Measurements from ENCODE around the gene CSNK1A1. TPM values are rescaled to one million over a fixed set of nuclear protein-coding genes. Genes with fewer than 3 reads are reported as not detected.

Gene CSNK1A1
- polyA plus RNA-seq, 1 donor from 2014 or later = 217 TPM

GRCh38 chr5:149459891-149460290 lies 91.3 kb downstream of the CSNK1A1 start:
- TF ChIP-seq TAF1 (IDR thresholded peaks at IDR 0.05; ENCODE audit: low read depth) = no peak
- no peak for TF ChIP-seq CTCF (IDR thresholded peaks at IDR 0.05; ENCODE audit: poor library complexity, severe bottlenecking)
- TF ChIP-seq EZH2 (IDR thresholded peaks at IDR 0.05; ENCODE audit: borderline replicate concordance, insufficient read depth, low read length, poor library complexity, severe bottlenecking) = no peak
- no peak for TF ChIP-seq RAD21 (conservative IDR thresholded peaks at IDR 0.05)
- TF ChIP-seq MXI1 (conservative IDR thresholded peaks at IDR 0.05; ENCODE audit: poor library complexity, severe bottlenecking) = no peak
- TF ChIP-seq POLR2AphosphoS5 (IDR thresholded peaks at IDR 0.05) = no peak
- TF ChIP-seq SMC3 (conservative IDR thresholded peaks at IDR 0.05; ENCODE audit: poor library complexity) = no peak
- TF ChIP-seq REST (IDR thresholded peaks at IDR 0.05; ENCODE audit: borderline replicate concordance) = no peak
- no peak for TF ChIP-seq EP300 (conservative IDR thresholded peaks at IDR 0.05; ENCODE audit: poor library complexity, severe bottlenecking)

GRCh38 chr5:149457393-149457763 lies 93.9 kb downstream of the CSNK1A1 start:
- H3K9ac ChIP-seq (ENCODE audit: low read length) = no peak overlapping the region
- no peaks in the 10 kb centered on the region for H3K79me2 ChIP-seq (replicated peaks; ENCODE audit: insufficient read depth, low read length)
- no peaks in the 10 kb centered on the region for H3K27me3 ChIP-seq (ENCODE audit: insufficient read depth, low read depth, low read length)
- TF ChIP-seq EZH2 (IDR thresholded peaks at IDR 0.05; ENCODE audit: borderline replicate concordance, insufficient read depth, low read length, poor library complexity, severe bottlenecking) = no peak
- TF ChIP-seq MXI1 (conservative IDR thresholded peaks at IDR 0.05; ENCODE audit: poor library complexity, severe bottlenecking) = no peak
- TF ChIP-seq POLR2AphosphoS5 (IDR thresholded peaks at IDR 0.05) = no peak
- H3K36me3 ChIP-seq (ENCODE audit: insufficient read depth, low read length) = no peaks in the 10 kb centered on the region
- H3K4me2 ChIP-seq (ENCODE audit: low read length) = no peak overlapping the region
- no peak overlapping the region for H2AFZ ChIP-seq (ENCODE audit: low read depth, low read length)
- no peaks in the 10 kb centered on the region for H3F3A ChIP-seq (ENCODE audit: insufficient read depth, low read length, poor library complexity, severe bottlenecking)
- no peak overlapping the region for H3K27ac ChIP-seq (ENCODE audit: low read length)
- no peaks in the 10 kb centered on the region for H3K9me3 ChIP-seq (ENCODE audit: low read length)
- no peak overlapping the region for H3K4me3 ChIP-seq (ENCODE audit: low read length)
- no peaks in the 10 kb centered on the region for H4K20me1 ChIP-seq (ENCODE audit: insufficient read depth)
- H3K9me2 ChIP-seq (ENCODE audit: insufficient read depth, low read length) = no peaks in the 10 kb centered on the region

More at GRCh38 chr5:149459891-149460290, 91.3 kb downstream of the CSNK1A1 start:
- H3K9me3 ChIP-seq (ENCODE audit: low read length) = no peaks in the 10 kb centered on the region
- H3K36me3 ChIP-seq (ENCODE audit: insufficient read depth, low read length) = no peaks in the 10 kb centered on the region
- H3F3A ChIP-seq (ENCODE audit: insufficient read depth, low read length, poor library complexity, severe bottlenecking) = no peaks in the 10 kb centered on the region
- no peak overlapping the region for H2AFZ ChIP-seq (ENCODE audit: low read depth, low read length)
- H3K27ac ChIP-seq (ENCODE audit: low read length) = no peak overlapping the region
- no peaks in the 10 kb centered on the region for H3K9me2 ChIP-seq (ENCODE audit: insufficient read depth, low read length)
- no peak overlapping the region for H3K9ac ChIP-seq (ENCODE audit: low read length)
- H3K79me2 ChIP-seq (replicated peaks; ENCODE audit: insufficient read depth, low read length) = no peaks in the 10 kb centered on the region
- no peak overlapping the region for H3K4me2 ChIP-seq (ENCODE audit: low read length)
- no peak overlapping the region for H3K4me3 ChIP-seq (ENCODE audit: low read length)
- H4K20me1 ChIP-seq (ENCODE audit: insufficient read depth) = no peaks in the 10 kb centered on the region
- no peaks in the 10 kb centered on the region for H3K27me3 ChIP-seq (ENCODE audit: insufficient read depth, low read depth, low read length)
